SK-N-SH treated with all-trans-retinoic acid at 6 μM for 48 hours (cell line): ENCODE measurements around the gene UGT1A9.

ENCODE experiments used
- ATAC-seq: fragments of 200-7000 bp; cut with Tn5 transposase; 3 replicates; pipeline ENCODE4 v1.9.1; 2020; ENCODE audit warnings: mild to moderate bottlenecking, moderate library complexity
- ARNTL ChIP-seq: fragments of 450-650 bp; formaldehyde crosslinking; IDR thresholded peaks from 2 replicates; pipeline ENCODE4 v1.5.0; 2020; ENCODE audit warnings: low read depth, mild to moderate bottlenecking, moderate library complexity, borderline replicate concordance
- BACH2 ChIP-seq: fragments of 250-450 bp; sonication (Bioruptor Pico); IDR thresholded peaks from 2 replicates; pipeline ENCODE4 v1.9.0; 2021; ENCODE audit warnings: mild to moderate bottlenecking, borderline replicate concordance
- CREB5 ChIP-seq: fragments of 250-450 bp; sonication (Bioruptor Pico); IDR thresholded peaks from 2 replicates; pipeline ENCODE4 v1.5.1; 2020; ENCODE audit warnings: low read depth, mild to moderate bottlenecking, moderate library complexity
- CSDC2 ChIP-seq: fragments of 250-450 bp; sonication (Bioruptor Pico); IDR thresholded peaks from 2 replicates; pipeline ENCODE4 v1.5.0; 2020; ENCODE audit warnings: mild to moderate bottlenecking, moderate library complexity
- CSRNP3 ChIP-seq: fragments of 250-450 bp; sonication (Bioruptor Pico); IDR thresholded peaks from 2 replicates; pipeline ENCODE4 v1.5.1; 2021; ENCODE audit warnings: mild to moderate bottlenecking, moderate library complexity
- ESRRG ChIP-seq: fragments of 250-450 bp; sonication (Bioruptor Pico); IDR thresholded peaks from 2 replicates; pipeline ENCODE4 v1.6.1; 2021; ENCODE audit warnings: mild to moderate bottlenecking
- ISL1 ChIP-seq: fragments of 250-450 bp; sonication (Bioruptor Pico); IDR thresholded peaks from 2 replicates; pipeline ENCODE4 v2.1.2; 2022; ENCODE audit warnings: mild to moderate bottlenecking, moderate library complexity
- POU6F1 ChIP-seq: fragments of 250-450 bp; sonication (Bioruptor Pico); IDR thresholded peaks from 2 replicates; pipeline ENCODE4 v1.8.0; 2021; ENCODE audit warnings: low read depth, mild to moderate bottlenecking, moderate library complexity, borderline replicate concordance
- PPARA ChIP-seq: fragments of 250-450 bp; sonication (Bioruptor Pico); IDR thresholded peaks from 2 replicates; pipeline ENCODE4 v1.5.0; 2020; ENCODE audit warnings: mild to moderate bottlenecking, borderline replicate concordance
- RARB ChIP-seq: fragments of 250-450 bp; sonication (Bioruptor Pico); IDR thresholded peaks from 2 replicates; pipeline ENCODE4 v1.8.0; 2021; ENCODE audit warnings: mild to moderate bottlenecking, moderate library complexity
- SNAI2 ChIP-seq: fragments of 250-450 bp; sonication (Bioruptor Pico); IDR thresholded peaks from 2 replicates; pipeline ENCODE4 v1.5.0; 2020; ENCODE audit warnings: mild to moderate bottlenecking, moderate library complexity
- TCF4 ChIP-seq: fragments of 250-450 bp; sonication (Bioruptor Pico); IDR thresholded peaks from 2 replicates; pipeline ENCODE4 v1.8.0; 2021; ENCODE audit warnings: mild to moderate bottlenecking, moderate library complexity, borderline replicate concordance
- TOX ChIP-seq: fragments of 250-450 bp; sonication (Bioruptor Pico); IDR thresholded peaks from 2 replicates; pipeline ENCODE4 v1.8.0; 2021; ENCODE audit warnings: mild to moderate bottlenecking, moderate library complexity, borderline replicate concordance
- ZFP3 ChIP-seq: fragments of 250-450 bp; sonication (Bioruptor Pico); IDR thresholded peaks from 2 replicates; pipeline ENCODE4 v1.5.0; 2020; ENCODE audit warnings: mild to moderate bottlenecking, moderate library complexity
- ZFP30 ChIP-seq: fragments of 450-650 bp; formaldehyde crosslinking; IDR thresholded peaks from 2 replicates; pipeline ENCODE4 v1.5.0; 2022; ENCODE audit warnings: mild to moderate bottlenecking, moderate library complexity
- ZNF565 ChIP-seq: fragments of 450-650 bp; formaldehyde crosslinking; conservative IDR thresholded peaks from 2 replicates; pipeline ENCODE4 v1.5.0; 2020; ENCODE audit warnings: low read depth, mild to moderate bottlenecking, moderate library complexity
- ZNF70 ChIP-seq: fragments of 450-650 bp; formaldehyde crosslinking; IDR thresholded peaks from 2 replicates; pipeline ENCODE4 v1.5.0; 2020; ENCODE audit warnings: mild to moderate bottlenecking, moderate library complexity
- ZNF8 ChIP-seq: fragments of 450-650 bp; formaldehyde crosslinking; IDR thresholded peaks from 2 replicates; pipeline ENCODE4 v1.5.0; 2020; ENCODE audit warnings: mild to moderate bottlenecking, moderate library complexity

The UGT1A9 gene

DNA sequence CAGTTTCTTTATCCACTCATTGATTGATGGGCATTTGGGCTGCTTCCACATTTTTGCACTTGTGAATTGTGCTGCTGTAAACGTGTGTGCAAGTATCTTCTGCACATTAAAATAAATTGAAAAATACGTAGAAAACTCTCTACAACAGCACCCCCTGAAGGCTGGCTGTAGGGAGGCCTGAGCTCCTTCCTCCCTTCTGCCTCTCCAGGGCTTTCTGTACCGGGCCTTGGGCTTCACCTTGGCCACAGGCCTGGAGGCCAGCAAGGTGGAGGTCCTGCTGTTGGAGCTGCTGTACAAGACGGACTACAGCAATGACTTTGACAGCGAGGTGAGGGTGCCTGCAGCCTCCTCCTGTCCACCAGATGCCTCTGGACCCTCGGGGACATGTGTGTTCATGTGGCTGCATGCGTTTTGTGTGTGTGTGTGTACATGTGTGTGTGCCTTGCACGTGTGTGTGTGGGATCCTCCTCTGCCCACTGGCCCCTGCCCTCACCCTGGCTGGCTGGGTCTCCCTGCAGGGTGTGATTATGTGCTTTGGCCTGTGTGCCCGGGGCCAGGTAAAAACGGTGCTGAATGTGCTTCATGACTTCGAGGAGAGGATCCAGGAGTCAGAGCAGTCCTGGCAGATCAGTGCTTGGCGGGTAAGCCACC is 135.6 kb downstream of the UGT1A9 start:
- no peak for TF ChIP-seq TOX
- no peak for TF ChIP-seq POU6F1 (CRISPR knock-in tag)
- TF ChIP-seq ISL1 (CRISPR knock-in tag), result no peak
- TF ChIP-seq PPARA (CRISPR knock-in tag), result no peak
- TF ChIP-seq ZFP30, result no peak
- no peak for TF ChIP-seq CREB5 (CRISPR knock-in tag)
- no peak for TF ChIP-seq ARNTL
- ATAC-seq, result no peak

GRCh38 chr2:233807966-233808935 is 136.6 kb downstream of the UGT1A9 start:
- no peak for ATAC-seq
- TF ChIP-seq ISL1 (CRISPR knock-in tag) (no peak), RARB (no peak), ARNTL (no peak)

DNA sequence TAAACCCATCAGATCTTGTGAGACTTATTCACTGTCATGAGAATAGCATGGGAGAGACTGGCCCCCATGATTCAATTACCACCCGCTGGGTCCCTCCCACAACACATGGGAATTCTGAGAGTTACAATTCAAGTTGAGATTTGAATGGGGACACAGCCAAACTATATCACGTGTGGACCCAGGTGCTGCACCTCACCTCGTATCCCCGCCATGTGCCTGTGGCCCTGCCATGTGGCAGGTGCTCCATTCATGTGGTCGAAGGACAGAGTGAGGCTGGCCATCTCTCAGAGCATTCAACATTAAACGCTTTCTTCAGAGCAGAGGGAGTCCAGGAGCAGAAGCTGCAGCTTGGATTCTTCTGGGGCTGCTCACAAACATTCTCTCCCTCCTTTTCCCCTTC is 138.7 kb downstream of the UGT1A9 start:
- no peak for TF ChIP-seq BACH2
- TF ChIP-seq ZNF70 (CRISPR knock-in tag), result no peak
- no peak for TF ChIP-seq TCF4
- TF ChIP-seq RARB, result no peak
- no peak for TF ChIP-seq ZNF8
- no peak for TF ChIP-seq ESRRG
- no peak for TF ChIP-seq SNAI2 (CRISPR knock-in tag)
- no peak for TF ChIP-seq CSDC2 (CRISPR knock-in tag)
- TF ChIP-seq TOX, result no peak
- no peak for TF ChIP-seq ISL1 (CRISPR knock-in tag)
- TF ChIP-seq POU6F1 (CRISPR knock-in tag), result no peak
- no peak for TF ChIP-seq ARNTL
- no peak for TF ChIP-seq ZFP3 (CRISPR knock-in tag)
- no peak for TF ChIP-seq ZNF565 (CRISPR knock-in tag)
- no peak for TF ChIP-seq CSRNP3
- TF ChIP-seq, all 23 proteins: peak for 0

DNA sequence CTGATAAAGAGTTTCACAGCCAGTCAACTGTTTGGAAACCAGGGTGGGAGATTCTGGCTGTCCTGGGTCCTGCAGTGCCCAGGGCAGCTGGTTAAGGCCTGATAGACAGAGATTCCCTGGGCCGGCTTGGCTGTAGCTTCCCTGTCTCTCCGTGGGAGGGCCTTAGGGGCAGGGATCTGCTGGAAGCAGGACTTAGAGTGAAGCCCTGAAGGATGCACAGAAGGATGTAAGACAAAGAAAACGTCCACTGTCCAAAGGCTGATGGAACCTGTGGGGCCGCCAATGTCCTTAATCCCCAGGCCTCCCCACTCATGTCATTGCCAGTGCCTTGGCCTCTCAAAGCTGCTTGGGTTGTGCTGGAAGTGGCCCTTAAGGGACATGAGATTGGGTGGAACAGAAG is 139.4 kb downstream of the UGT1A9 start:
- no peak for ATAC-seq

More for the DNA sequence above, 138.7 kb downstream of the UGT1A9 start:
- no peak for ATAC-seq

More for the DNA sequence above, 139.4 kb downstream of the UGT1A9 start:
- no peak for TF ChIP-seq ZNF8
- no peak for TF ChIP-seq ZNF70 (CRISPR knock-in tag)
- TF ChIP-seq RARB, result no peak
- TF ChIP-seq CSRNP3, result no peak
- no peak for TF ChIP-seq BACH2
- TF ChIP-seq SNAI2 (CRISPR knock-in tag), result no peak
- TF ChIP-seq, all 23 proteins: peak for 0
